IMR-90 (cell line): Measurements from ENCODE around the gene PSMC3. TPM values are rescaled to one million over a fixed set of nuclear protein-coding genes. Genes with fewer than 3 reads are reported as not detected.
A peak's percentile ranks its signal among the peaks of the same experiment; 100 is the strongest.

ENCODE experiments used
- ATAC-seq: fragments of 200-7000 bp; cut with Tn5 transposase; 2 replicates; pipeline ENCODE4 v1.9.1; 2020; ENCODE audit warnings: low read depth, mild to moderate bottlenecking, moderate library complexity
- BruUV-seq: library from RNA; stranded (reverse); fragments of 400-500 nt; replicated peaks from 2 replicates; lab custom pipeline; 2021; lab: Mats Ljungman, UMichigan
- CTCF ChIA-PET: fragments of 300-600 bp; formaldehyde crosslinking; extraction: SDS; loops from one replicate; lab custom pipeline; 2021; ENCODE audit warnings: antibody characterized with exemption; lab: Yijun Ruan, JAX
- POLR2A ChIA-PET: fragments of 300-600 bp; sonication (Branson Sonifier 250); formaldehyde crosslinking; loops from one replicate; lab custom pipeline; 2022; ENCODE audit warnings: antibody characterized with exemption; ENCODE audit not compliant: unreplicated experiment; lab: Charles Lee
- DNase-seq: peaks from one replicate; pipeline ENCODE4 v3.0.0; 2013
- H2AFZ ChIP-seq: replicated peaks from 2 replicates; pipeline ENCODE3; 2013; ENCODE audit warnings: low read length, mild to moderate bottlenecking; ENCODE audit not compliant: poor library complexity
- H2AK5ac ChIP-seq: 2 replicates; pipeline ENCODE4 v1.6.1; 2013; ENCODE audit warnings: low read depth, low read length, inconsistent platforms
- H2AK9ac ChIP-seq: replicated peaks from 2 replicates; pipeline ENCODE3; 2013; ENCODE audit warnings: mild to moderate bottlenecking, low read depth, low read length, moderate library complexity; ENCODE audit not compliant: poor library complexity
- H2BK120ac ChIP-seq: 2 replicates; pipeline ENCODE4 v1.6.1; 2013; ENCODE audit warnings: low read depth, low read length, inconsistent platforms
- H2BK15ac ChIP-seq: 3 replicates; pipeline ENCODE4 v1.6.1; 2013; ENCODE audit warnings: low read depth, low read length, inconsistent platforms
- H2BK20ac ChIP-seq: 2 replicates; pipeline ENCODE4 v1.6.1; 2013; ENCODE audit warnings: low read depth, mild to moderate bottlenecking, inconsistent platforms, low read length, moderate library complexity
- H2BK5ac ChIP-seq: 2 replicates; pipeline ENCODE4 v1.6.1; 2013; ENCODE audit warnings: mild to moderate bottlenecking, low read depth, low read length, inconsistent platforms; ENCODE audit not compliant: poor library complexity, severe bottlenecking
- H3K14ac ChIP-seq: replicated peaks from 2 replicates; pipeline ENCODE4 v1.6.1; 2013; ENCODE audit warnings: low read depth, low read length, inconsistent platforms
- H3K18ac ChIP-seq: 2 replicates; pipeline ENCODE4 v1.6.1; 2013; ENCODE audit warnings: low read depth, low read length, control low read depth
- H3K23ac ChIP-seq: 2 replicates; pipeline ENCODE4 v1.6.1; 2013; ENCODE audit warnings: low read depth, low read length, inconsistent platforms
- H3K27ac ChIP-seq: 2 replicates; pipeline ENCODE4 v1.5.1; 2013; ENCODE audit warnings: mild to moderate bottlenecking, control low read depth, low read length; ENCODE audit not compliant: insufficient read depth
- H3K27me3 ChIP-seq: 2 replicates; pipeline ENCODE4 v1.6.1; 2013; ENCODE audit warnings: low read length; ENCODE audit not compliant: control insufficient read depth, insufficient read depth
- H3K36me3 ChIP-seq: 2 replicates; pipeline ENCODE4 v1.6.1; 2013; ENCODE audit warnings: low read length, mixed read lengths; ENCODE audit not compliant: control insufficient read depth, insufficient read depth
- H3K4ac ChIP-seq: 2 replicates; pipeline ENCODE4 v1.6.1; 2013; ENCODE audit warnings: low read depth, low read length, inconsistent platforms
- H3K4me1 ChIP-seq: 2 replicates; pipeline ENCODE4 v1.6.1; 2013; ENCODE audit warnings: low read length, mixed read lengths; ENCODE audit not compliant: control insufficient read depth, insufficient read depth
- H3K4me2 ChIP-seq: 2 replicates; pipeline ENCODE4 v1.6.1; 2013; ENCODE audit warnings: low read depth, mild to moderate bottlenecking, control low read depth, low read length, moderate library complexity
- H3K4me3 ChIP-seq: 2 replicates; pipeline ENCODE4 v1.5.1; 2013; ENCODE audit warnings: low read depth, mild to moderate bottlenecking, control low read depth, low read length, moderate library complexity; ENCODE audit not compliant: insufficient read depth
- H3K56ac ChIP-seq: 2 replicates; pipeline ENCODE4 v1.6.1; 2013; ENCODE audit warnings: low read length, inconsistent platforms; ENCODE audit not compliant: insufficient read depth; ENCODE audit errors: extremely low read depth
- H3K79me1 ChIP-seq, 2 experiments: 2 replicates each; pipeline ENCODE4 v1.6.1; 2013; ENCODE audit warnings: low read length in 2 of 2, inconsistent platforms in 1 of 2, low read depth in 1 of 2
- H3K9ac ChIP-seq: 2 replicates; pipeline ENCODE4 v1.6.1; 2013; ENCODE audit warnings: low read depth, low read length, control low read depth
- H3K9me1 ChIP-seq: 2 replicates; pipeline ENCODE4 v1.6.1; 2013; ENCODE audit warnings: low read length, inconsistent platforms; ENCODE audit not compliant: insufficient read depth
- H3K9me3 ChIP-seq: 2 replicates; pipeline ENCODE4 v1.6.1; 2013; ENCODE audit warnings: low read length; ENCODE audit not compliant: control insufficient read depth, insufficient read depth
- H4K20me1 ChIP-seq: 2 replicates; pipeline ENCODE4 v1.6.1; 2013; ENCODE audit warnings: low read length, inconsistent platforms; ENCODE audit not compliant: insufficient read depth
- H4K5ac ChIP-seq: 2 replicates; pipeline ENCODE4 v1.6.1; 2013; ENCODE audit warnings: mild to moderate bottlenecking, low read depth, low read length, control low read depth
- H4K8ac ChIP-seq, 2 experiments: 2 replicates each; pipeline ENCODE4 v1.6.1; 2013; ENCODE audit warnings: low read depth in 2 of 2, low read length in 2 of 2, control low read depth in 1 of 2, inconsistent platforms in 1 of 2
- H4K91ac ChIP-seq: 2 replicates; pipeline ENCODE4 v1.6.1; 2013; ENCODE audit warnings: low read depth, low read length, inconsistent platforms; ENCODE audit not compliant: insufficient read depth
- BHLHE40 ChIP-seq: fragments of 150-350 bp; IDR thresholded peaks from 2 replicates; pipeline ENCODE4 v1.6.1; 2016; ENCODE audit warnings: mild to moderate bottlenecking, low read depth, low read length
- CEBPB ChIP-seq: IDR thresholded peaks from 2 replicates; pipeline ENCODE4 v1.6.1; 2012; ENCODE audit warnings: low read depth, low read length, improper control_type of control experiment
- CHD1 ChIP-seq: IDR thresholded peaks from 2 replicates; pipeline ENCODE4 v1.6.1; 2012; ENCODE audit warnings: low read depth, low read length, improper control_type of control experiment
- FOS ChIP-seq: fragments of 150-350 bp; IDR thresholded peaks from 2 replicates; pipeline ENCODE4 v1.6.1; 2016; ENCODE audit warnings: low read depth, low read length
- MAFK ChIP-seq: IDR thresholded peaks from 2 replicates; pipeline ENCODE4 v1.6.1; 2012; ENCODE audit warnings: low read depth, low read length, improper control_type of control experiment
- MAZ ChIP-seq: IDR thresholded peaks from 2 replicates; pipeline ENCODE4 v1.6.1; 2012; ENCODE audit warnings: low read depth, mild to moderate bottlenecking, low read length, improper control_type of control experiment, moderate library complexity, borderline replicate concordance
- MXI1 ChIP-seq: IDR thresholded peaks from 2 replicates; pipeline ENCODE4 v1.6.1; 2012; ENCODE audit warnings: low read depth, mild to moderate bottlenecking, low read length, moderate library complexity, borderline replicate concordance
- NFE2L2 ChIP-seq: fragments of 150-350 bp; IDR thresholded peaks from 2 replicates; pipeline ENCODE4 v1.6.1; 2016; ENCODE audit warnings: low read depth, mild to moderate bottlenecking, low read length
- POLR2A ChIP-seq: IDR thresholded peaks from 2 replicates; pipeline ENCODE4 v1.6.1; 2012; ENCODE audit warnings: mild to moderate bottlenecking, low read depth, low read length
- RAD21 ChIP-seq: IDR thresholded peaks from 2 replicates; pipeline ENCODE4 v1.6.1; 2012; ENCODE audit warnings: low read length, improper control_type of control experiment
- RFX5 ChIP-seq: IDR thresholded peaks from 2 replicates; pipeline ENCODE4 v1.8.0; 2012; ENCODE audit warnings: low read depth, mild to moderate bottlenecking, low read length, moderate library complexity
- WGBS, 2 experiments: methylation state at CpG; one replicate each; pipeline versions ENCODE4 v1.1.5 to v1.1.7; 2013; ENCODE audit warnings: missing lambda C conversion rate in 2 of 2; ENCODE audit not compliant: insufficient read length in 1 of 2; ENCODE audit errors: extremely low coverage in 2 of 2; 5-methylcytosine and 5-hydroxymethylcytosine counted together
- dilution Hi-C: fragments of 300-500 bp; cut with HindIII; formaldehyde crosslinking; loops from one replicate; pipeline ENCODE4 v1.14.3; 2018; ENCODE audit warnings: low sequenced_read_pairs; ENCODE audit not compliant: unreplicated experiment
- in situ Hi-C: fragments of 300-500 bp; cut with MboI; formaldehyde crosslinking; loops from 3 replicates; pipeline ENCODE4 v1.14.3; 2019; ENCODE audit warnings: low sequenced_read_pairs, inconsistent platforms, mixed read lengths
- intact Hi-C: fragments of 100-400 bp; cut with micrococcal nuclease; formaldehyde crosslinking; loops from 2 replicates; pipeline ENCODE4 v1.10.0; 2022
- polyA plus RNA-seq, 3 experiments: library from polyadenylated mRNA; depleted of rRNA; stranded (reverse); fragments of >200 nt; gene quantifications; 2 replicates each; pipeline ENCODE4 v1.2.3, GENCODE V29; 2012; ENCODE audit warnings: low replicate concordance in 1 of 3
- total RNA-seq: library from RNA; depleted of rRNA; stranded (reverse); fragments of >200 nt; gene quantifications from 2 replicates; pipeline ENCODE4 v1.2.3, GENCODE V29; 2012
- TF ChIP-seq, protein P1 (sequence below): conservative IDR thresholded peaks from 2 replicates; pipeline ENCODE4 v1.5.1; 2012; ENCODE audit warnings: mild to moderate bottlenecking, low read depth, low read length, improper control_type of control experiment
- TF ChIP-seq, protein P2 (sequence below): fragments of 150-350 bp; IDR thresholded peaks from 2 replicates; pipeline ENCODE4 v1.6.1; 2017; ENCODE audit warnings: mild to moderate bottlenecking, antibody characterized with exemption, low read length, low read depth
- TF ChIP-seq, protein P3 (sequence below): fragments of 150-350 bp; IDR thresholded peaks from 2 replicates; pipeline ENCODE4 v1.6.1; 2016; ENCODE audit warnings: low read depth, mild to moderate bottlenecking, low read length, moderate library complexity, borderline replicate concordance

The PSMC3 gene
- total and polyA plus RNA-seq, 2 of the 4 experiments (the other 2 are of a cell fraction) = 238 to 253 TPM

DNA sequence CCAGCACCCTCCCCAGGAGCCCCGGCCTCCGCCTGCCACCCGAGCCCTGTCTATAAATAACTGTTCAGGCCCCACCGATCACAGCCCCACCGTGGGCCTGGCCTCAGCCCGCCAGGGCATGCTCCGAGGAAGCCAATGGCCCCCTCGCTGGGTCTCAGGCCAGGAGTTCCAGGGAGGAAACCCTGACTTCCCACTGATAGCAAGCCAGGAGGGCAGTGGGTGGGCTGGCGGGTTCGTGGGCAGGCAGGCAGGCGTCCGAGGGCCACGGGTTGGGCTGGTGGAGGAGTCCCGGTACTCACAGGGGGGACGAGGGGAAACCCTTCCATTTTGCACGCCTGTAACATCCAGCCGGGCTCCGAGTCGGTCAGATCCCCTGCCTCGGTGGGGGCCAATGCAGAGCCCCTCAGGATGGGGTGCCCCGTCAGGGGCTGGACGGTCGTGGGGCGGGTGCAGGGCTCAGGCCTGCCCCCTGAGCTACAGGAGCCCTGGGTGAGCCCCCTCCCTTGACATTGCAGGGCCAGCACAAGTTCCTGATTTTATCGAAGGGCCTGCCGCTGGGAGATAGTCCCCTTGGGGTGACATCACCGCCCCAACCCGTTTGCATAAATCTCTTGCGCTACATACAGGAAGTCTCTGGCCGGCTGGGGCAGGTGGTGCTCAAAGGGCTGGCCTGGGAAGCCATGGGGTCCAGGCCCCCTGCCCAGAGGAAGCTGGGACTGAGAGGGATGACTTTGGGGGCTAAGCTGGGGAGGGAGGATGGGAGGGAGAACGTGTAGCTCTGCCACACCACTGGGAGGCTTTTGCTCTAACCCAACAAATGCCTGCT is 48.0 kb downstream of the PSMC3 start, which contains the start of gene SPI1:
TSS of gene SPI1 (minus strand) at position 538 of the 826 bp plus-strand sequence. CDS start at position 344, 194 bp downstream.
- no peak within 1 kb of the TSS for H2BK120ac ChIP-seq
- H2AK5ac ChIP-seq = no peak within 1 kb of the TSS
- H3K79me1 ChIP-seq = no peaks in the 10 kb centered on the region
- no peak within 1 kb of the TSS for H3K23ac ChIP-seq
- H2AFZ ChIP-seq = peak within 1 kb of the TSS; percentile 11
- DNase-seq (no peak), ATAC-seq (no peak)
- no peak within 1 kb of the TSS for H2BK5ac ChIP-seq
- H3K4ac ChIP-seq = no peak within 1 kb of the TSS
- H3K9me1 ChIP-seq = peaks cover 9% of the 10 kb centered on the region
- H3K18ac ChIP-seq = no peak within 1 kb of the TSS
- no peak within 1 kb of the TSS for H4K91ac ChIP-seq
- no peak within 1 kb of the TSS for H3K4me3 ChIP-seq
- H3K9ac ChIP-seq = no peak within 1 kb of the TSS
- H4K8ac ChIP-seq = no peak within 1 kb of the TSS
- H3K14ac ChIP-seq = no peak within 1 kb of the TSS
- no peak within 1 kb of the TSS for H3K4me2 ChIP-seq
- H3K36me3 ChIP-seq = no peaks in the 10 kb centered on the region
- no peak within 1 kb of the TSS for H2BK15ac ChIP-seq
- no peak for TF ChIP-seq CHD1
- no peak for TF ChIP-seq RFX5
- no peak for TF ChIP-seq FOS
- TF ChIP-seq NFE2L2 = no peak
- no peak for TF ChIP-seq MXI1
- TF ChIP-seq BHLHE40 = no peak
- no peak for TF ChIP-seq MAZ
- TF ChIP-seq CEBPB = no peak
- TF ChIP-seq, protein P1, sequence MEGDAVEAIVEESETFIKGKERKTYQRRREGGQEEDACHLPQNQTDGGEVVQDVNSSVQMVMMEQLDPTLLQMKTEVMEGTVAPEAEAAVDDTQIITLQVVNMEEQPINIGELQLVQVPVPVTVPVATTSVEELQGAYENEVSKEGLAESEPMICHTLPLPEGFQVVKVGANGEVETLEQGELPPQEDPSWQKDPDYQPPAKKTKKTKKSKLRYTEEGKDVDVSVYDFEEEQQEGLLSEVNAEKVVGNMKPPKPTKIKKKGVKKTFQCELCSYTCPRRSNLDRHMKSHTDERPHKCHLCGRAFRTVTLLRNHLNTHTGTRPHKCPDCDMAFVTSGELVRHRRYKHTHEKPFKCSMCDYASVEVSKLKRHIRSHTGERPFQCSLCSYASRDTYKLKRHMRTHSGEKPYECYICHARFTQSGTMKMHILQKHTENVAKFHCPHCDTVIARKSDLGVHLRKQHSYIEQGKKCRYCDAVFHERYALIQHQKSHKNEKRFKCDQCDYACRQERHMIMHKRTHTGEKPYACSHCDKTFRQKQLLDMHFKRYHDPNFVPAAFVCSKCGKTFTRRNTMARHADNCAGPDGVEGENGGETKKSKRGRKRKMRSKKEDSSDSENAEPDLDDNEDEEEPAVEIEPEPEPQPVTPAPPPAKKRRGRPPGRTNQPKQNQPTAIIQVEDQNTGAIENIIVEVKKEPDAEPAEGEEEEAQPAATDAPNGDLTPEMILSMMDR = no peak
- TF ChIP-seq, protein P2, sequence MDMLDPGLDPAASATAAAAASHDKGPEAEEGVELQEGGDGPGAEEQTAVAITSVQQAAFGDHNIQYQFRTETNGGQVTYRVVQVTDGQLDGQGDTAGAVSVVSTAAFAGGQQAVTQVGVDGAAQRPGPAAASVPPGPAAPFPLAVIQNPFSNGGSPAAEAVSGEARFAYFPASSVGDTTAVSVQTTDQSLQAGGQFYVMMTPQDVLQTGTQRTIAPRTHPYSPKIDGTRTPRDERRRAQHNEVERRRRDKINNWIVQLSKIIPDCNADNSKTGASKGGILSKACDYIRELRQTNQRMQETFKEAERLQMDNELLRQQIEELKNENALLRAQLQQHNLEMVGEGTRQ = no peak
- TF ChIP-seq, protein P3, sequence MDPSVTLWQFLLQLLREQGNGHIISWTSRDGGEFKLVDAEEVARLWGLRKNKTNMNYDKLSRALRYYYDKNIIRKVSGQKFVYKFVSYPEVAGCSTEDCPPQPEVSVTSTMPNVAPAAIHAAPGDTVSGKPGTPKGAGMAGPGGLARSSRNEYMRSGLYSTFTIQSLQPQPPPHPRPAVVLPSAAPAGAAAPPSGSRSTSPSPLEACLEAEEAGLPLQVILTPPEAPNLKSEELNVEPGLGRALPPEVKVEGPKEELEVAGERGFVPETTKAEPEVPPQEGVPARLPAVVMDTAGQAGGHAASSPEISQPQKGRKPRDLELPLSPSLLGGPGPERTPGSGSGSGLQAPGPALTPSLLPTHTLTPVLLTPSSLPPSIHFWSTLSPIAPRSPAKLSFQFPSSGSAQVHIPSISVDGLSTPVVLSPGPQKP = no peak
- no peak for TF ChIP-seq POLR2A
- no peak for TF ChIP-seq MAFK
- no peak for TF ChIP-seq RAD21
- in situ Hi-C loops (no loop called here), intact Hi-C loops (no loop called here), dilution Hi-C loops (no loop called here)
- no peaks in the 10 kb centered on the region; the same call in 1 of the 2 replicates for H4K20me1 ChIP-seq
- no peak within 1 kb of the TSS for H4K5ac ChIP-seq
- no TSS peak for BruUV-seq
- H3K27ac ChIP-seq = no peak within 1 kb of the TSS
- H3K4me1 ChIP-seq = peaks cover 5% of the 10 kb centered on the region
- WGBS, 2 experiments = 73% methylated on average over 16 of the region's 31 CpGs; no CpG with 5 or more reads in 1 of the 2 experiments
- ChIA-PET CTCF (no interaction called here), POLR2A (no interaction called here)
- peaks cover 5% of the 10 kb centered on the region; the same call in 1 of the 2 replicates for H3K27me3 ChIP-seq
- no peak within 1 kb of the TSS for H2AK9ac ChIP-seq
- no peak within 1 kb of the TSS for H3K56ac ChIP-seq
- no peaks in the 10 kb centered on the region for H3K9me3 ChIP-seq
- no peak within 1 kb of the TSS for H2BK20ac ChIP-seq
